Daoy (cell line): ENCODE data around the gene CXCL14. TPM values are rescaled to one million over a fixed set of nuclear protein-coding genes. Genes with fewer than 3 reads are reported as not detected.

Experiments used
- DNase-seq: peaks from one replicate; pipeline ENCODE4 v3.0.0-alpha.2; 2015; ENCODE audit warnings: low read depth
- total RNA-seq: library from RNA; depleted of rRNA; stranded (reverse); fragments of >200 nt; shearing (Covaris generic); gene quantifications from 2 replicates; pipeline ENCODE4 v1.2.3, GENCODE V29; 2014

CXCL14 gene
- total RNA-seq, 1 experiment from 2014 or later: 0.29 TPM

- no peak for DNase-seq
Observed at GRCh38 chr5:135596788-135597187, 18.0 kb upstream of the CXCL14 start.

- DNase-seq: no peak
Observed at GRCh38 chr5:135596157-135596763, 17.5 kb upstream of the CXCL14 start.

GRCh38 chr5:135594416-135594960 lies 15.7 kb upstream of the CXCL14 start:
- no peak for DNase-seq

GRCh38 chr5:135593886-135594285 lies 15.1 kb upstream of the CXCL14 start:
- no peak for DNase-seq

GRCh38 chr5:135593141-135593540 lies 14.3 kb upstream of the CXCL14 start:
- DNase-seq: no peak

GRCh38 chr5:135592312-135593045 lies 13.7 kb upstream of the CXCL14 start:
- DNase-seq: no peak

GRCh38 chr5:135591277-135591676 lies 12.5 kb upstream of the CXCL14 start:
- DNase-seq: peak; percentile 19

GRCh38 chr5:135589152-135589551 lies 10.4 kb upstream of the CXCL14 start:
- no peak for DNase-seq

GRCh38 chr5:135587721-135588663 lies 9.2 kb upstream of the CXCL14 start:
- no peak for DNase-seq

GRCh38 chr5:135584918-135585317 lies 6.1 kb upstream of the CXCL14 start:
- no peak for DNase-seq

GRCh38 chr5:135584276-135584675 lies 5.5 kb upstream of the CXCL14 start:
- no peak for DNase-seq

- DNase-seq: no peak
Observed at GRCh38 chr5:135582099-135582781, 3.4 kb upstream of the CXCL14 start.

GRCh38 chr5:135578305-135578684 lies 496 bp downstream of the CXCL14 start:
- DNase-seq: no peak

- no peak for DNase-seq
Observed at GRCh38 chr5:135577421-135577820, 1.4 kb downstream of the CXCL14 start.

- DNase-seq: peak; percentile 36
Observed at GRCh38 chr5:135576075-135576599, 2.7 kb downstream of the CXCL14 start.

GRCh38 chr5:135574493-135574892 lies 4.3 kb downstream of the CXCL14 start:
- DNase-seq: no peak

- DNase-seq: no peak
Observed at GRCh38 chr5:135571902-135572301, 6.9 kb downstream of the CXCL14 start.

GRCh38 chr5:135571066-135571609 lies 7.7 kb downstream of the CXCL14 start:
- no peak for DNase-seq

- no peak for DNase-seq
Observed at GRCh38 chr5:135570453-135570764, 8.4 kb downstream of the CXCL14 start.

GRCh38 chr5:135569755-135570452 lies 8.9 kb downstream of the CXCL14 start:
- DNase-seq: peak; percentile 58
